ENCODE data around the gene FOSB. TPM values are rescaled to one million over a fixed set of nuclear protein-coding genes. Genes with fewer than 3 reads are reported as not detected.

Gene FOSB
- total and polyA plus RNA-seq, 9 donors, result 2.9 to 295 (median 44.3) TPM

- H3K36me3 ChIP-seq, result no peaks in the 10 kb centered on the region
- no peaks in the 10 kb centered on the region for H3K27me3 ChIP-seq
- H3K27ac ChIP-seq, result peak overlapping the region; percentile 50 to 67
- intact Hi-C loops (cut with DNase I), result loop anchor here in 1 of 4 donors (5.0 kb wide), 1 partner anchor 276 kb away; the partner anchor contains the start of gene DMPK
- DNase-seq, result no peak
- peak overlapping the region; percentile 94 for H3K4me3 ChIP-seq
- 23 to 42% (median 29%) methylated on average over 5 of the region's 5 CpGs for WGBS, 3 donors
- TF ChIP-seq POLR2A (IDR thresholded peaks at IDR 0.05) (no peak), EP300 (IDR thresholded peaks at IDR 0.05) (no peak)
- TF ChIP-seq, protein P1, sequence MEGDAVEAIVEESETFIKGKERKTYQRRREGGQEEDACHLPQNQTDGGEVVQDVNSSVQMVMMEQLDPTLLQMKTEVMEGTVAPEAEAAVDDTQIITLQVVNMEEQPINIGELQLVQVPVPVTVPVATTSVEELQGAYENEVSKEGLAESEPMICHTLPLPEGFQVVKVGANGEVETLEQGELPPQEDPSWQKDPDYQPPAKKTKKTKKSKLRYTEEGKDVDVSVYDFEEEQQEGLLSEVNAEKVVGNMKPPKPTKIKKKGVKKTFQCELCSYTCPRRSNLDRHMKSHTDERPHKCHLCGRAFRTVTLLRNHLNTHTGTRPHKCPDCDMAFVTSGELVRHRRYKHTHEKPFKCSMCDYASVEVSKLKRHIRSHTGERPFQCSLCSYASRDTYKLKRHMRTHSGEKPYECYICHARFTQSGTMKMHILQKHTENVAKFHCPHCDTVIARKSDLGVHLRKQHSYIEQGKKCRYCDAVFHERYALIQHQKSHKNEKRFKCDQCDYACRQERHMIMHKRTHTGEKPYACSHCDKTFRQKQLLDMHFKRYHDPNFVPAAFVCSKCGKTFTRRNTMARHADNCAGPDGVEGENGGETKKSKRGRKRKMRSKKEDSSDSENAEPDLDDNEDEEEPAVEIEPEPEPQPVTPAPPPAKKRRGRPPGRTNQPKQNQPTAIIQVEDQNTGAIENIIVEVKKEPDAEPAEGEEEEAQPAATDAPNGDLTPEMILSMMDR (IDR thresholded peaks at IDR 0.05), result no peak
- no peaks in the 10 kb centered on the region for H3K9me3 ChIP-seq
- peaks cover 9% of the 10 kb centered on the region for H3K4me1 ChIP-seq (ENCODE audit: insufficient read depth)
Measured at GRCh38 chr19:45505996-45506245, 38.1 kb downstream of the FOSB start.

GRCh38 chr19:45506246-45506988, 38.6 kb downstream of the FOSB start:
- no peaks in the 10 kb centered on the region for H3K9me3 ChIP-seq
- H3K36me3 ChIP-seq, result no peaks in the 10 kb centered on the region
- peaks cover 9% of the 10 kb centered on the region for H3K4me1 ChIP-seq (ENCODE audit: insufficient read depth)
- TF ChIP-seq POLR2A (IDR thresholded peaks at IDR 0.05) (peak; percentile 72), EP300 (IDR thresholded peaks at IDR 0.05) (no peak)
- TF ChIP-seq, protein P1 (IDR thresholded peaks at IDR 0.05), result peak in 2 of 3 donors; percentile 43 to 53
- H3K4me3 ChIP-seq, result peak overlapping the region; percentile 94
- peak overlapping the region; percentile 50 to 67 for H3K27ac ChIP-seq
- WGBS, 3 donors, result 1% methylated on average over 19 to 47 of the region's 47 CpGs
- intact Hi-C loops (cut with DNase I), result loop anchor here in 1 of 4 donors (5.0 kb wide), 1 partner anchor 276 kb away; the partner anchor contains the start of gene DMPK
- H3K27me3 ChIP-seq, result no peaks in the 10 kb centered on the region
- peak; percentile 92 to 96 (median 94) for DNase-seq

DNA sequence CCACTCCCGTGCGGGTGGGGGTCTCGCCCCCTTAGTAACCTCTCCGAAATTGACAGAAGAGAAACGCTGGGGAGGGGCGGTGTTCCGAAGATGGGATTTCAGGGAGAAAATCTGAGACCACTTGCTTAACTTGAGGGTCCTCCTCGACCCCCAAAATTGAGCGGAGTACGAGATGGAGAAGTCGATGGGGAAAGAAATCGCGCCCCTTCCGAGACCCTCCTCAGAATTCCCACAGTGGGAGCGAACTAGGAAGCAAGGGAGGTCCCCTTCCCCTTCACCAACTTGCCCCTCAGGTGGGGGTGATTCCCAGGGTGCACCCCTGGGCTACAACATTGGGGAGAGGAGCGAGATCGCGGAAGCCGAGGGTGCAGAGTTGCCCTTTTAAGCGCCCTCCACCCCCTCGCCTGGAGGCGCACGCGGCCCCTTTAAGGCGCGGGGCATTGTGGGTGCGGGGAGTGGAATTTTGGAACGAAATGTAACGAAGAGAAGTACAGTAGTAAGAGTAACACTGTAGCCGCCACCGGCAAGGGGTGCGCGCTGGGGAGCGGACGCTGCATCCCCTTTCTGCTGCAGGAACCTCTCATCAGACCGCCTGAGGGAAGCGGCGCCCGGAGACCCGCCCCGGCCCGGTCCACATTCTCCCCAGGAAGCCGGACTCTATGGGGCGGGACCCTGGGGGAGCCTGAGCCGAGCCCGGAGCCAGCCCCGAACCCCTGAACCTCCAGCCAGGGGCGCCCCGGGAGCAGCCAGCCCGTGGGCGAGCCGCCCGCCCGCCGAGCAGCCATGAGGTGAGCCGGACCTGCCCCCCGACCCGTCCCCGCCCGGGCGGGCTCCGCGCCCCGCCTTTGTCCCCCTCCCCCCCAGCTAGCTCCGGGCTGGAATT, 39.4 kb downstream of the FOSB start, which contains the start of gene VASP:
Gene VASP (plus strand): TSS at position 491 of the 883 bp plus-strand sequence. CDS start 293 bp downstream, at position 784.
- Histone ChIP-seq H3K27me3 (no peaks in the 10 kb centered on the region), H3K9me3 (no peaks in the 10 kb centered on the region), H3K4me3 (peak within 1 kb of the TSS; percentile 94), H3K4me1 (ENCODE audit: insufficient read depth) (peaks cover 9% of the 10 kb centered on the region), H3K27ac (peak within 1 kb of the TSS; percentile 50 to 67), H3K36me3 (no peaks in the 10 kb centered on the region)
- intact Hi-C loops (cut with DNase I), result loop anchor here in 1 of 4 donors (5.0 kb wide), 1 partner anchor 275 kb away; the partner anchor contains the start of gene DMPK
- DNase-seq, result peak; percentile 76 to 88 (median 83)
- WGBS, 3 donors, result 0 to 1% (median 1%) methylated on average over 52 to 65 of the region's 65 CpGs
- TF ChIP-seq POLR2A (IDR thresholded peaks at IDR 0.05) (peak; percentile 30), EP300 (IDR thresholded peaks at IDR 0.05) (no peak)
- TF ChIP-seq, protein P1 (IDR thresholded peaks at IDR 0.05), result peak in 1 of 3 donors; percentile 19

DNA sequence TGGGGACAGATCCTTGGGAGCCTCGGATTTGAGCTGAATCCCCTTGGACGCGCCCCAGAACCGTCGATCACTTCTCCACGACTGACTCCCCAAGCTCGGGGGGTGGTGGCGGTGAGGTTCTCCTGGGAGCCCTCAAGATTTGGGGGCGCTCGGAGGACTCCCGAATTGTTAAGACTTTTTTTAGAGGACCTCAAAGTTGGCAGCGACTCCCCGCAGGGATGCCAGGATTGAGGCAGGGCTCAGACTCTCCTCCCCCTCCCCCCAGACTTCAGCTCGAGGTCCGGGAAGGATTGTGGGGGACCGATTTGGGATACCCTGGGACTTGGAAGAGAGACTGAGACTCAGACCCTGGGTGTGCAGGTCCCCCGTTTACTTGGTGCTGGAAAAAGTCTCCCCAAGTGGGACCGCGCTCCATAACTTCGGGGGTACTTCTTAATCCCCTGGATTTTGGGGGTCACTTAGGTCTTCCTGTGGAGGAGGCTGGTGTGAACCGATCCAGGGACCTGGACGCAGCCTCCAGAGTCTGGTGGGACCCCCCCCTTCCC, 40.1 kb downstream of the FOSB start:
- Histone ChIP-seq H3K9me3 (no peaks in the 10 kb centered on the region), H3K27me3 (no peaks in the 10 kb centered on the region), H3K27ac (peak overlapping the region; percentile 50 to 67), H3K36me3 (no peaks in the 10 kb centered on the region), H3K4me3 (peak overlapping the region; percentile 94), H3K4me1 (ENCODE audit: insufficient read depth) (peaks cover 9% of the 10 kb centered on the region)
- intact Hi-C loops (cut with DNase I), result loop anchor here in 1 of 4 donors (5.0 kb wide), 1 partner anchor 274 kb away; the partner anchor contains the start of gene DMPK
- DNase-seq, result peak; percentile 46 to 69 (median 61)
- TF ChIP-seq POLR2A (IDR thresholded peaks at IDR 0.05), result no peak
- no peak for TF ChIP-seq EP300 (IDR thresholded peaks at IDR 0.05)
- TF ChIP-seq, protein P1 (IDR thresholded peaks at IDR 0.05), result no peak
- WGBS, 3 donors, result 0 to 1% (median 0%) methylated on average over 22 of the region's 22 CpGs

Data from ovary (tissue), 9 donors.